Neural cell (in vitro differentiated cells): ENCODE measurements around the gene PTN.

Experiments
- EP300 ChIP-seq: fragments of 450-650 bp; conservative IDR thresholded peaks from 2 replicates; pipeline ENCODE4 v1.6.1; 2014; ENCODE audit warnings: antibody characterized with exemption, mild to moderate bottlenecking, moderate library complexity; ENCODE audit not compliant: poor library complexity, severe bottlenecking
- EZH2 ChIP-seq: fragments of 200-600, 300-800 bp; shearing (Covaris generic), sonication (generic); IDR thresholded peaks from 2 replicates; pipeline ENCODE4 v1.6.1; 2014; ENCODE audit warnings: antibody characterized with exemption, low read length, borderline replicate concordance, mild to moderate bottlenecking; ENCODE audit not compliant: insufficient read depth, poor library complexity, severe bottlenecking
- POLR2AphosphoS5 ChIP-seq: IDR thresholded peaks from 2 replicates; pipeline ENCODE4 v1.6.1; 2012
- RAD21 ChIP-seq: fragments of 450-650 bp; conservative IDR thresholded peaks from 2 replicates; pipeline ENCODE4 v1.6.1; 2014; ENCODE audit warnings: antibody characterized with exemption, mild to moderate bottlenecking, moderate library complexity
- TF ChIP-seq, protein P1 (sequence below): fragments of 450-650 bp; IDR thresholded peaks from 2 replicates; pipeline ENCODE4 v1.5.1; 2014; ENCODE audit warnings: antibody characterized with exemption, mild to moderate bottlenecking, moderate library complexity; ENCODE audit not compliant: poor library complexity, severe bottlenecking

DNA sequence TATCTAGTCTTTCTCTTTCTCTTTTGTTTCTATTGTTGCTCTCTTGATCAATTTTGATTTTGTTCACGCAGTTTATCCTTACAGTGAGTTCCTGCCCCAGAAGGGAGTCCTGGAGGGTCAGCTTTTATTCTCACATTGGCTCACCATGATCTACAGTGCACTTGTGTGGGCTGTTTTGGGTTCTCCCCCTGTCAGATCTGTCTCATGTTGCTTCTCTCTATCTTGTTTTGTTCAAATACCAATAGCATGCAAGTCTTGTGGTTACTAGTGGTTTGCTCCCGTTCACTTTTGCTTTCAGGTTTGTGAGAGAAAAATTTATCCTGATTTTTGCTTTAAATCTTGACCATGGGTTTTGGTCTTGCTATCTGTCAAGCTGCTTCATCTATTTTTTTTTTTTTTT, 74.3 kb downstream of the PTN start:
- no peak for TF ChIP-seq EP300
- no peak for TF ChIP-seq EZH2
- TF ChIP-seq, protein P1, sequence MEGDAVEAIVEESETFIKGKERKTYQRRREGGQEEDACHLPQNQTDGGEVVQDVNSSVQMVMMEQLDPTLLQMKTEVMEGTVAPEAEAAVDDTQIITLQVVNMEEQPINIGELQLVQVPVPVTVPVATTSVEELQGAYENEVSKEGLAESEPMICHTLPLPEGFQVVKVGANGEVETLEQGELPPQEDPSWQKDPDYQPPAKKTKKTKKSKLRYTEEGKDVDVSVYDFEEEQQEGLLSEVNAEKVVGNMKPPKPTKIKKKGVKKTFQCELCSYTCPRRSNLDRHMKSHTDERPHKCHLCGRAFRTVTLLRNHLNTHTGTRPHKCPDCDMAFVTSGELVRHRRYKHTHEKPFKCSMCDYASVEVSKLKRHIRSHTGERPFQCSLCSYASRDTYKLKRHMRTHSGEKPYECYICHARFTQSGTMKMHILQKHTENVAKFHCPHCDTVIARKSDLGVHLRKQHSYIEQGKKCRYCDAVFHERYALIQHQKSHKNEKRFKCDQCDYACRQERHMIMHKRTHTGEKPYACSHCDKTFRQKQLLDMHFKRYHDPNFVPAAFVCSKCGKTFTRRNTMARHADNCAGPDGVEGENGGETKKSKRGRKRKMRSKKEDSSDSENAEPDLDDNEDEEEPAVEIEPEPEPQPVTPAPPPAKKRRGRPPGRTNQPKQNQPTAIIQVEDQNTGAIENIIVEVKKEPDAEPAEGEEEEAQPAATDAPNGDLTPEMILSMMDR: no peak
- no peak for TF ChIP-seq POLR2AphosphoS5
- TF ChIP-seq RAD21: no peak
